Mucosa of descending colon (tissue), 3 donors: ENCODE results near the gene FARS2. TPM values are rescaled to one million over a fixed set of nuclear protein-coding genes. Genes with fewer than 3 reads are reported as not detected.

Source experiments
- ATAC-seq: fragments of 200-7000 bp; cut with Tn5 transposase; one replicate; pipeline ENCODE4 v1.9.1; 2020; ENCODE audit warnings: mild to moderate bottlenecking, moderate library complexity
- DNase-seq, 3 donors: peaks; one replicate each; pipeline ENCODE4 v3.0.0-alpha.2; 2020
- H3K36me3 ChIP-seq: fragments of 200-600 bp; one replicate; pipeline ENCODE4 v1.8.0; 2021; ENCODE audit warnings: low read depth, mild to moderate bottlenecking
- H3K4me1 ChIP-seq: fragments of 200-600 bp; one replicate; pipeline ENCODE4 v1.8.0; 2021; ENCODE audit warnings: low read depth, mild to moderate bottlenecking
- H3K4me3 ChIP-seq: fragments of 200-600 bp; one replicate; pipeline ENCODE4 v1.8.0; 2021; ENCODE audit warnings: mild to moderate bottlenecking
- H3K9me3 ChIP-seq: fragments of 200-600 bp; one replicate; pipeline ENCODE4 v1.8.0; 2021; ENCODE audit warnings: mild to moderate bottlenecking
- CTCF ChIP-seq: fragments of 200-600 bp; IDR thresholded peaks from one replicate; pipeline ENCODE4 v1.8.0; 2022; ENCODE audit warnings: antibody characterized with exemption, mild to moderate bottlenecking
- intact Hi-C, 2 donors: fragments of 100-400 bp; cut with DNase I in 1 of 2; cut with micrococcal nuclease in 1 of 2; formaldehyde crosslinking; loops; one replicate each; pipeline versions ENCODE4 v1.11.0 to v1.11.1; 2022; cut with DNase I, micrococcal nuclease
- total RNA-seq, 3 donors: library from RNA; stranded (reverse); fragmentation: NEBNext Ultra II Directional in 2 of 3; extraction: Animal tissue kit (Norgen Biotek cat#: 25700) in 2 of 3; gene quantifications; one replicate each; pipeline versions ENCODE4 v1.2.1 to v1.2.4, GENCODE V29; 2021 to 2023
- donor health status: DM: no; HTN: no; CAD: no; lungs with moderate emphysema.
- donor health status: DM: no; HTN: no; CAD: no.
- donor health status: DM: no; HTN: yes; CAD: no.

The FARS2 gene
- total RNA-seq, 3 donors from 2014 or later: 15.2 to 21.6 (median 17.2) TPM

GRCh38 chr6:5250451-5250850 is 10.9 kb upstream of the FARS2 start:
- Histone ChIP-seq H3K4me1 (no peaks in the 10 kb centered on the region), H3K9me3 (no peaks in the 10 kb centered on the region), H3K4me3 (no peak overlapping the region), H3K36me3 (no peaks in the 10 kb centered on the region)
- ATAC-seq: no peak
- intact Hi-C loops: no loop called here
- no peak for TF ChIP-seq CTCF
- DNase-seq: no peak

- no peak overlapping the region for H3K4me3 ChIP-seq
- ATAC-seq (no peak), DNase-seq (no peak)
- no peaks in the 10 kb centered on the region for H3K9me3 ChIP-seq
- no peaks in the 10 kb centered on the region for H3K36me3 ChIP-seq
- H3K4me1 ChIP-seq: no peaks in the 10 kb centered on the region
- intact Hi-C loops: no loop called here
- no peak for TF ChIP-seq CTCF
Observed at GRCh38 chr6:5250911-5251310, 10.4 kb upstream of the FARS2 start.

GRCh38 chr6:5256952-5257351 is 4.4 kb upstream of the FARS2 start:
- H3K4me1 ChIP-seq: no peaks in the 10 kb centered on the region
- H3K4me3 ChIP-seq: no peak overlapping the region
- ATAC-seq (no peak), DNase-seq (no peak)
- no peaks in the 10 kb centered on the region for H3K36me3 ChIP-seq
- TF ChIP-seq CTCF: no peak
- no peaks in the 10 kb centered on the region for H3K9me3 ChIP-seq
- intact Hi-C loops: no loop called here

- DNase-seq (no peak), ATAC-seq (no peak)
- Histone ChIP-seq H3K36me3 (no peaks in the 10 kb centered on the region), H3K4me1 (peaks cover 3% of the 10 kb centered on the region), H3K9me3 (no peaks in the 10 kb centered on the region), H3K4me3 (no peak overlapping the region)
- intact Hi-C loops: no loop called here
- TF ChIP-seq CTCF: no peak
Observed at GRCh38 chr6:5257400-5257799, 3.9 kb upstream of the FARS2 start.

GRCh38 chr6:5259428-5259827 is 1.9 kb upstream of the FARS2 start:
- H3K4me3 ChIP-seq: no peak overlapping the region
- DNase-seq: no peak
- intact Hi-C loops: no loop called here

More at GRCh38 chr6:5259428-5259827, 1.9 kb upstream of the FARS2 start:
- no peaks in the 10 kb centered on the region for H3K36me3 ChIP-seq
- no peaks in the 10 kb centered on the region for H3K9me3 ChIP-seq
- TF ChIP-seq CTCF: no peak
- H3K4me1 ChIP-seq: peaks cover 7% of the 10 kb centered on the region
- ATAC-seq: no peak
